Panc1 (cell line): ENCODE data around the gene TTC23. TPM values are rescaled to one million over a fixed set of nuclear protein-coding genes. Genes with fewer than 3 reads are reported as not detected.
A peak's percentile ranks its signal among the peaks of the same experiment; 100 is the strongest.

Source experiments
- ATAC-seq: fragments of 200-7000 bp; cut with Tn5 transposase; 2 replicates; pipeline ENCODE4 v1.9.1; 2020; ENCODE audit warnings: mild to moderate bottlenecking, moderate library complexity
- BruUV-seq: library from RNA; stranded (reverse); fragments of 400-500 nt; replicated peaks from 2 replicates; lab custom pipeline; 2021; lab: Mats Ljungman, UMichigan
- CTCF ChIA-PET: fragments of 300-600 bp; sonication (Branson Sonifier 250); formaldehyde crosslinking; loops from one replicate; lab custom pipeline; 2022; ENCODE audit warnings: antibody characterized with exemption; lab: Charles Lee
- POLR2A ChIA-PET: fragments of 300-600 bp; sonication (Branson Sonifier 250); formaldehyde crosslinking; loops from one replicate; lab custom pipeline; 2022; ENCODE audit warnings: antibody characterized with exemption; lab: Charles Lee
- DNase-seq: peaks from one replicate; pipeline ENCODE4 v3.0.0-alpha.2; 2010; ENCODE audit warnings: low read depth, low spot score
- H3K27ac ChIP-seq: 2 replicates; pipeline ENCODE4 v1.5.1; 2011; ENCODE audit warnings: mild to moderate bottlenecking, low read length, inconsistent platforms
- H3K27me3 ChIP-seq: fragments of 200-500 bp; sonication (Bioruptor generic); 2 replicates; pipeline ENCODE4 v1.6.0; 2014; ENCODE audit warnings: low read length, inconsistent platforms; ENCODE audit not compliant: control insufficient read depth, insufficient read depth
- H3K36me3 ChIP-seq: fragments of 200-500 bp; sonication (Bioruptor generic); 2 replicates; pipeline ENCODE4 v1.5.1; 2014; ENCODE audit warnings: inconsistent platforms, mild to moderate bottlenecking, low read length, moderate library complexity; ENCODE audit not compliant: control insufficient read depth, insufficient read depth
- H3K4me1 ChIP-seq: 2 replicates; pipeline ENCODE4 v1.5.1; 2011; ENCODE audit warnings: inconsistent platforms, mild to moderate bottlenecking, low read length, moderate library complexity; ENCODE audit not compliant: control insufficient read depth, insufficient read depth
- H3K4me3 ChIP-seq, 2 experiments: 2 replicates each; pipeline ENCODE4 v1.5.1; 2011 to 2012; ENCODE audit warnings: low read depth in 2 of 2, low read length in 2 of 2, mild to moderate bottlenecking in 2 of 2, inconsistent platforms in 1 of 2, moderate library complexity in 1 of 2
- H3K9me3 ChIP-seq: fragments of 200-500 bp; sonication (Bioruptor generic); 2 replicates; pipeline ENCODE4 v1.5.1; 2014; ENCODE audit warnings: low read depth, mild to moderate bottlenecking, inconsistent platforms, low read length, moderate library complexity; ENCODE audit not compliant: control insufficient read depth, insufficient read depth
- POLR2AphosphoS5 ChIP-seq: IDR thresholded peaks from 2 replicates; pipeline ENCODE4 v1.6.1; 2012; ENCODE audit warnings: mild to moderate bottlenecking, low read depth, low read length, moderate library complexity
- SIN3A ChIP-seq: IDR thresholded peaks from 2 replicates; pipeline ENCODE4 v1.6.1; 2012; ENCODE audit warnings: low read depth, mild to moderate bottlenecking, low read length, moderate library complexity, borderline replicate concordance; ENCODE audit not compliant: insufficient read depth
- TCF7L2 ChIP-seq: IDR thresholded peaks from 2 replicates; pipeline ENCODE4 v1.6.1; 2011; ENCODE audit warnings: mild to moderate bottlenecking, low read depth, low read length, inconsistent platforms
- in situ Hi-C: cut with HindIII; loops from 2 replicates; pipeline ENCODE4 v1.10.0; 2016; ENCODE audit warnings: low sequenced_read_pairs, low pct_unique_long_range_greater_than_20kb
- intact Hi-C: fragments of 100-400 bp; cut with micrococcal nuclease; formaldehyde crosslinking; loops from one replicate; pipeline ENCODE4 v1.10.0; 2022; ENCODE audit not compliant: unreplicated experiment
- total RNA-seq: library from RNA; stranded (reverse); gene quantifications from one replicate; pipeline ENCODE4 v1.2.1, GENCODE V29; 2021; ENCODE audit not compliant: unreplicated experiment
- TF ChIP-seq, protein P1 (sequence below), 2 experiments: IDR thresholded peaks; 2 replicates each; pipeline ENCODE4 v1.6.1; 2011 to 2012; ENCODE audit warnings: low read depth in 2 of 2, control low read depth in 1 of 2, low read length in 1 of 2, mild to moderate bottlenecking in 1 of 2, moderate library complexity in 1 of 2; ENCODE audit not compliant: insufficient read depth in 1 of 2
- TF ChIP-seq, protein P2 (sequence below): fragments of 450-650 bp; IDR thresholded peaks from 2 replicates; pipeline ENCODE4 v1.5.1; 2017; ENCODE audit warnings: mild to moderate bottlenecking

Gene TTC23
- total RNA-seq, 1 experiment from 2014 or later = 21.7 TPM

DNA sequence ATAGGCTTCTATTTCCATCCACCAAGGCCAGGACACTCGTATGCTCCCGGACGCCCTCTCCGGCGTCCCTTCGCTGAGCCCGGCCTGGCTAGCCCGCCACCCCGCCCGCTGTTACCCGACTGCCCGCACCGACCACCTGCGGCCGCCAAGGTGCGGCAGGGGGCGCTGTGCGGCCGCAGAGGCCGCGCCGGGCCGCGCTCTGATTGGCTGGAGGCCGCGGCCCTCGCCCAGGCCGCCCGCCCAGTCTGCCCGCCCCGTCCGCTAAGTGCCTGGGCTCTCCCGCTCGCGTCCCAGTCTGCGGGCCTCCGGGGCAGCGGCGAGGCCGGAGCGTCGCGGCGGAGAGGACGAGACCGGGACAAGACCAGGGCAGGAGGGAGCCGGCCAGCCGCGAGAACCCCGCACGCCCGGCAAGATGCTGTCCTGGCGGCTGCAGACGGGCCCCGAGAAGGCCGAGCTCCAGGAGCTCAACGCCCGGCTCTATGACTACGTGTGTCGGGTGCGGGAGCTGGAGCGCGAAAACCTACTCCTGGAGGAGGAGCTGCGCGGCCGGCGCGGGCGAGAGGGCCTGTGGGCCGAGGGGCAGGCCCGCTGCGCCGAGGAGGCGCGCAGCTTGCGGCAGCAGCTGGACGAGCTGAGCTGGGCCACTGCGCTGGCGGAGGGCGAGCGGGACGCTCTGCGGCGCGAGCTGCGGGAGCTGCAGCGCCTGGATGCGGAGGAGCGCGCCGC is 144.4 kb downstream of the TTC23 start, which contains the start of gene SYNM:
Gene SYNM (plus strand): TSS at position 293 of the 726 bp plus-strand sequence. CDS start 120 bp downstream, at position 413.
- Histone ChIP-seq H3K4me3 (peak within 1 kb of the TSS; percentile 69 to 76), H3K27ac (peak within 1 kb of the TSS; percentile 68; the same call in 1 of the 2 replicates), H3K27me3 (no peaks in the 10 kb centered on the region), H3K36me3 (no peaks in the 10 kb centered on the region), H3K4me1 (peaks cover 34% of the 10 kb centered on the region), H3K9me3 (no peaks in the 10 kb centered on the region)
- no TSS peak for BruUV-seq
- ATAC-seq (peak; percentile 85), DNase-seq (no peak)
- POLR2A ChIA-PET = no interaction called here
- intact Hi-C loops (no loop called here), in situ Hi-C loops (no loop called here)
- TF ChIP-seq SIN3A (0 out of 2 replicates have a peak, but pooled peaks have one; percentile 64), POLR2AphosphoS5 (peak; percentile 97), TCF7L2 (no peak)
- TF ChIP-seq, protein P1, sequence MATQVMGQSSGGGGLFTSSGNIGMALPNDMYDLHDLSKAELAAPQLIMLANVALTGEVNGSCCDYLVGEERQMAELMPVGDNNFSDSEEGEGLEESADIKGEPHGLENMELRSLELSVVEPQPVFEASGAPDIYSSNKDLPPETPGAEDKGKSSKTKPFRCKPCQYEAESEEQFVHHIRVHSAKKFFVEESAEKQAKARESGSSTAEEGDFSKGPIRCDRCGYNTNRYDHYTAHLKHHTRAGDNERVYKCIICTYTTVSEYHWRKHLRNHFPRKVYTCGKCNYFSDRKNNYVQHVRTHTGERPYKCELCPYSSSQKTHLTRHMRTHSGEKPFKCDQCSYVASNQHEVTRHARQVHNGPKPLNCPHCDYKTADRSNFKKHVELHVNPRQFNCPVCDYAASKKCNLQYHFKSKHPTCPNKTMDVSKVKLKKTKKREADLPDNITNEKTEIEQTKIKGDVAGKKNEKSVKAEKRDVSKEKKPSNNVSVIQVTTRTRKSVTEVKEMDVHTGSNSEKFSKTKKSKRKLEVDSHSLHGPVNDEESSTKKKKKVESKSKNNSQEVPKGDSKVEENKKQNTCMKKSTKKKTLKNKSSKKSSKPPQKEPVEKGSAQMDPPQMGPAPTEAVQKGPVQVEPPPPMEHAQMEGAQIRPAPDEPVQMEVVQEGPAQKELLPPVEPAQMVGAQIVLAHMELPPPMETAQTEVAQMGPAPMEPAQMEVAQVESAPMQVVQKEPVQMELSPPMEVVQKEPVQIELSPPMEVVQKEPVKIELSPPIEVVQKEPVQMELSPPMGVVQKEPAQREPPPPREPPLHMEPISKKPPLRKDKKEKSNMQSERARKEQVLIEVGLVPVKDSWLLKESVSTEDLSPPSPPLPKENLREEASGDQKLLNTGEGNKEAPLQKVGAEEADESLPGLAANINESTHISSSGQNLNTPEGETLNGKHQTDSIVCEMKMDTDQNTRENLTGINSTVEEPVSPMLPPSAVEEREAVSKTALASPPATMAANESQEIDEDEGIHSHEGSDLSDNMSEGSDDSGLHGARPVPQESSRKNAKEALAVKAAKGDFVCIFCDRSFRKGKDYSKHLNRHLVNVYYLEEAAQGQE (IDR thresholded peaks at IDR 0.05; ENCODE audit: insufficient read depth in 1 of 2, low read depth in 2 of 2, low read length in 1 of 2) = no peak
- TF ChIP-seq, protein P2, sequence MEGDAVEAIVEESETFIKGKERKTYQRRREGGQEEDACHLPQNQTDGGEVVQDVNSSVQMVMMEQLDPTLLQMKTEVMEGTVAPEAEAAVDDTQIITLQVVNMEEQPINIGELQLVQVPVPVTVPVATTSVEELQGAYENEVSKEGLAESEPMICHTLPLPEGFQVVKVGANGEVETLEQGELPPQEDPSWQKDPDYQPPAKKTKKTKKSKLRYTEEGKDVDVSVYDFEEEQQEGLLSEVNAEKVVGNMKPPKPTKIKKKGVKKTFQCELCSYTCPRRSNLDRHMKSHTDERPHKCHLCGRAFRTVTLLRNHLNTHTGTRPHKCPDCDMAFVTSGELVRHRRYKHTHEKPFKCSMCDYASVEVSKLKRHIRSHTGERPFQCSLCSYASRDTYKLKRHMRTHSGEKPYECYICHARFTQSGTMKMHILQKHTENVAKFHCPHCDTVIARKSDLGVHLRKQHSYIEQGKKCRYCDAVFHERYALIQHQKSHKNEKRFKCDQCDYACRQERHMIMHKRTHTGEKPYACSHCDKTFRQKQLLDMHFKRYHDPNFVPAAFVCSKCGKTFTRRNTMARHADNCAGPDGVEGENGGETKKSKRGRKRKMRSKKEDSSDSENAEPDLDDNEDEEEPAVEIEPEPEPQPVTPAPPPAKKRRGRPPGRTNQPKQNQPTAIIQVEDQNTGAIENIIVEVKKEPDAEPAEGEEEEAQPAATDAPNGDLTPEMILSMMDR = peak; percentile 99
- CTCF ChIA-PET = interaction anchor here (0.6 to 1.3 kb wide), 3 partner anchors 82 to 114 kb away, joined by 3 to 9 read pairs (median 6); no protein-coding TSS in a partner anchor

DNA sequence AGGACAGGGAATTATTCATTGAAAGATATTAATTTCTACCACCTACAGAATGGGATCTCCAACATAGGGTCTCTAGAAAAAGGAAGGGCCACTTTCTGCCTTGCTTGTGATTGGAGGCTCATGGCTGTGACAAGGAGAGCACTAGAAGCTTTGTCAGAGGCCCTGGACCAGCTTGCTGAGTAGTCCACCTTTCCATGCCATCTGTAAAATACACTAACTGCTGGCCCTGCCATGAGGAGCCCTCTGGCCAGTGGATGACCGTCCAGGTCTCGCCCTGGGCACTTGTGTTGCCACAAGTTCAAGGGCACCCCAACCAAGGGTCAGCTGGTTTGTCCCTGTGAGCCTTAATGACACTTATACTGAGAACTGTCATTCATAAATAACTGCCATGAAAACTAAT is 146.1 kb downstream of the TTC23 start:
- Histone ChIP-seq H3K27me3 (no peaks in the 10 kb centered on the region), H3K36me3 (no peaks in the 10 kb centered on the region), H3K27ac (no peak overlapping the region), H3K4me1 (peaks cover 17% of the 10 kb centered on the region), H3K4me3 (no peak overlapping the region), H3K9me3 (no peaks in the 10 kb centered on the region)
- ChIA-PET POLR2A (no interaction called here), CTCF (interaction anchor here (0.7 kb wide), 1 partner anchor 661 kb away, joined by 3 read pairs; no protein-coding TSS in a partner anchor)
- BruUV-seq = no TSS peak
- TF ChIP-seq SIN3A = no peak
- TF ChIP-seq, protein P2 = no peak
- TF ChIP-seq, protein P1 (IDR thresholded peaks at IDR 0.05; ENCODE audit: insufficient read depth in 1 of 2, low read depth in 2 of 2, low read length in 1 of 2) = no peak
- no peak for TF ChIP-seq TCF7L2
- TF ChIP-seq POLR2AphosphoS5 = no peak
- in situ Hi-C loops = no loop called here
- no peak for DNase-seq
- ATAC-seq = no peak
- intact Hi-C loops = no loop called here
